ENCODE measurements around the gene VPS37B. TPM values are rescaled to one million over a fixed set of nuclear protein-coding genes. Genes with fewer than 3 reads are reported as not detected.

VPS37B gene
- total RNA-seq, 1 donor: 78.3 TPM

- H3K27me3 ChIP-seq (ENCODE audit: insufficient read depth, low read length): no peaks in the 10 kb centered on the region
- H3K4me3 ChIP-seq (ENCODE audit: low read length): no peak overlapping the region
Observed at GRCh38 chr12:122820138-122820537, 75.8 kb downstream of the VPS37B start.

GRCh38 chr12:122819209-122819785 lies 76.6 kb downstream of the VPS37B start:
- H3K4me3 ChIP-seq (ENCODE audit: low read length): no peak overlapping the region
- no peaks in the 10 kb centered on the region for H3K9me3 ChIP-seq (ENCODE audit: low read depth, low read length)
- no peaks in the 10 kb centered on the region for H3K27me3 ChIP-seq (ENCODE audit: insufficient read depth, low read length)
- H3K4me1 ChIP-seq (ENCODE audit: insufficient read depth, low read length): peaks cover 6% of the 10 kb centered on the region

More at GRCh38 chr12:122820138-122820537, 75.8 kb downstream of the VPS37B start:
- Histone ChIP-seq H3K9me3 (ENCODE audit: low read depth, low read length) (no peaks in the 10 kb centered on the region), H3K4me1 (ENCODE audit: insufficient read depth, low read length) (peaks cover 6% of the 10 kb centered on the region)

Other genes with a start within 250 kb of the VPS37B start
- gene HCAR2, start 192.8 kb downstream of the VPS37B start, total RNA-seq: 15.4 TPM
- 25.9 TPM for gene HCAR3, start 179.3 kb downstream of the VPS37B start, total RNA-seq
- not detected for gene HCAR1, start 165.3 kb downstream of the VPS37B start, total RNA-seq
- 23.0 TPM for gene DENR, start 143.3 kb downstream of the VPS37B start, total RNA-seq
- gene CCDC62, start 121.6 kb downstream of the VPS37B start, total RNA-seq: 2.5 TPM
- gene HIP1R, start 60.7 kb downstream of the VPS37B start, total RNA-seq: 76.3 TPM
- gene ABCB9, start 70.3 kb upstream of the VPS37B start, total RNA-seq: 2.1 TPM
- gene OGFOD2, start 79.1 kb upstream of the VPS37B start, total RNA-seq: 4.5 TPM
- 123 TPM for gene ARL6IP4, start 84.6 kb upstream of the VPS37B start, total RNA-seq